Lower leg skin (tissue), 3 donors: Measurements from ENCODE around the gene CLMN.

Experiments used
- CTCF ChIP-seq, 3 donors: fragments of 450-650 bp; IDR thresholded peaks; one replicate each; pipeline ENCODE4 v1.5.1; 2016; ENCODE audit warnings: antibody characterized with exemption in 3 of 3, mild to moderate bottlenecking in 3 of 3, moderate library complexity in 2 of 3
- POLR2A ChIP-seq, 2 donors: fragments of 450-650 bp; IDR thresholded peaks; one replicate each; pipeline ENCODE4 v1.6.1; 2016 to 2017; ENCODE audit warnings: antibody characterized with exemption in 2 of 2, mild to moderate bottlenecking in 1 of 2, moderate library complexity in 1 of 2

- no peak for TF ChIP-seq CTCF (IDR thresholded peaks at IDR 0.05)
- TF ChIP-seq POLR2A (IDR thresholded peaks at IDR 0.05) = no peak
These were observed 15.4 kb upstream of the CLMN start for GRCh38 chr14:95335071-95335470.
